Stimulated activated CD4-positive, alpha-beta T cell treated with anti-CD3 and anti-CD28 coated beads, TNF-alpha, amount 100 ng/mL, for 24 hours (primary cell): ENCODE measurements around the gene HOXA11.

Experiments
- DNase-seq, 3 experiments: peaks; one replicate each; pipeline ENCODE4 v3.0.0-alpha.2; 2020; ENCODE audit warnings: low read depth in 3 of 3

HOXA11 gene

GRCh38 chr7:27185013-27185853 is at the start of gene HOXA11:
HOXA11 (minus strand) TSS chr7:27185232; CDS start chr7:27185144, 88 bp downstream.
- no peak for DNase-seq

GRCh38 chr7:27229448-27229847 is 44.4 kb upstream of the HOXA11 start:
- DNase-seq, result no peak

GRCh38 chr7:27224983-27225934 is 40.2 kb upstream of the HOXA11 start:
- DNase-seq, result no peak

- DNase-seq, result no peak
These were observed 39.0 kb upstream of the HOXA11 start for GRCh38 chr7:27223941-27224575.

- no peak for DNase-seq
These were observed 36.3 kb upstream of the HOXA11 start for GRCh38 chr7:27221201-27221797.

GRCh38 chr7:27220440-27220955 is 35.5 kb upstream of the HOXA11 start:
- no peak for DNase-seq

- DNase-seq, result no peak
These were observed 34.8 kb upstream of the HOXA11 start for GRCh38 chr7:27219821-27220220.

- DNase-seq, result no peak
These were observed 32.9 kb upstream of the HOXA11 start for GRCh38 chr7:27217951-27218350.

GRCh38 chr7:27215356-27215755 is 30.3 kb upstream of the HOXA11 start:
- no peak for DNase-seq

GRCh38 chr7:27214239-27214950 is 29.4 kb upstream of the HOXA11 start:
- DNase-seq, result no peak

- DNase-seq, result no peak
These were observed 28.6 kb upstream of the HOXA11 start for GRCh38 chr7:27213433-27214238.

- no peak for DNase-seq
These were observed 27.7 kb upstream of the HOXA11 start for GRCh38 chr7:27212497-27213432.

- no peak for DNase-seq
These were observed 26.8 kb upstream of the HOXA11 start for GRCh38 chr7:27211764-27212204.

- no peak for DNase-seq
These were observed 26.0 kb upstream of the HOXA11 start for GRCh38 chr7:27211084-27211446.

GRCh38 chr7:27210441-27211083 is 25.5 kb upstream of the HOXA11 start:
- peak in 2 of 3 experiments; percentile 26 to 53 for DNase-seq

- DNase-seq, result no peak
These were observed 25.0 kb upstream of the HOXA11 start for GRCh38 chr7:27209933-27210440.

GRCh38 chr7:27208998-27209397 is 24.0 kb upstream of the HOXA11 start:
- DNase-seq, result no peak
